Subcutaneous preadipocyte (primary cell): Measurements from ENCODE around the gene RAI1. TPM values are rescaled to one million over a fixed set of nuclear protein-coding genes. Genes with fewer than 3 reads are reported as not detected.

Experiments used
- small RNA-seq: library from RNA; depleted of rRNA; stranded (forward); fragments of <200 nt; gene quantifications from one replicate; pipeline ENCODE3, GENCODE V24; 2012
- total RNA-seq: library from RNA; depleted of rRNA; stranded (reverse); fragments of >200 nt; gene quantifications from 2 replicates; pipeline ENCODE4 v1.2.3, GENCODE V29; 2012

Gene RAI1, protein sequence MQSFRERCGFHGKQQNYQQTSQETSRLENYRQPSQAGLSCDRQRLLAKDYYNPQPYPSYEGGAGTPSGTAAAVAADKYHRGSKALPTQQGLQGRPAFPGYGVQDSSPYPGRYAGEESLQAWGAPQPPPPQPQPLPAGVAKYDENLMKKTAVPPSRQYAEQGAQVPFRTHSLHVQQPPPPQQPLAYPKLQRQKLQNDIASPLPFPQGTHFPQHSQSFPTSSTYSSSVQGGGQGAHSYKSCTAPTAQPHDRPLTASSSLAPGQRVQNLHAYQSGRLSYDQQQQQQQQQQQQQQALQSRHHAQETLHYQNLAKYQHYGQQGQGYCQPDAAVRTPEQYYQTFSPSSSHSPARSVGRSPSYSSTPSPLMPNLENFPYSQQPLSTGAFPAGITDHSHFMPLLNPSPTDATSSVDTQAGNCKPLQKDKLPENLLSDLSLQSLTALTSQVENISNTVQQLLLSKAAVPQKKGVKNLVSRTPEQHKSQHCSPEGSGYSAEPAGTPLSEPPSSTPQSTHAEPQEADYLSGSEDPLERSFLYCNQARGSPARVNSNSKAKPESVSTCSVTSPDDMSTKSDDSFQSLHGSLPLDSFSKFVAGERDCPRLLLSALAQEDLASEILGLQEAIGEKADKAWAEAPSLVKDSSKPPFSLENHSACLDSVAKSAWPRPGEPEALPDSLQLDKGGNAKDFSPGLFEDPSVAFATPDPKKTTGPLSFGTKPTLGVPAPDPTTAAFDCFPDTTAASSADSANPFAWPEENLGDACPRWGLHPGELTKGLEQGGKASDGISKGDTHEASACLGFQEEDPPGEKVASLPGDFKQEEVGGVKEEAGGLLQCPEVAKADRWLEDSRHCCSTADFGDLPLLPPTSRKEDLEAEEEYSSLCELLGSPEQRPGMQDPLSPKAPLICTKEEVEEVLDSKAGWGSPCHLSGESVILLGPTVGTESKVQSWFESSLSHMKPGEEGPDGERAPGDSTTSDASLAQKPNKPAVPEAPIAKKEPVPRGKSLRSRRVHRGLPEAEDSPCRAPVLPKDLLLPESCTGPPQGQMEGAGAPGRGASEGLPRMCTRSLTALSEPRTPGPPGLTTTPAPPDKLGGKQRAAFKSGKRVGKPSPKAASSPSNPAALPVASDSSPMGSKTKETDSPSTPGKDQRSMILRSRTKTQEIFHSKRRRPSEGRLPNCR (N-terminal part only)
- 5.9 and 9.4 TPM in 2 replicates for total RNA-seq

DNA sequence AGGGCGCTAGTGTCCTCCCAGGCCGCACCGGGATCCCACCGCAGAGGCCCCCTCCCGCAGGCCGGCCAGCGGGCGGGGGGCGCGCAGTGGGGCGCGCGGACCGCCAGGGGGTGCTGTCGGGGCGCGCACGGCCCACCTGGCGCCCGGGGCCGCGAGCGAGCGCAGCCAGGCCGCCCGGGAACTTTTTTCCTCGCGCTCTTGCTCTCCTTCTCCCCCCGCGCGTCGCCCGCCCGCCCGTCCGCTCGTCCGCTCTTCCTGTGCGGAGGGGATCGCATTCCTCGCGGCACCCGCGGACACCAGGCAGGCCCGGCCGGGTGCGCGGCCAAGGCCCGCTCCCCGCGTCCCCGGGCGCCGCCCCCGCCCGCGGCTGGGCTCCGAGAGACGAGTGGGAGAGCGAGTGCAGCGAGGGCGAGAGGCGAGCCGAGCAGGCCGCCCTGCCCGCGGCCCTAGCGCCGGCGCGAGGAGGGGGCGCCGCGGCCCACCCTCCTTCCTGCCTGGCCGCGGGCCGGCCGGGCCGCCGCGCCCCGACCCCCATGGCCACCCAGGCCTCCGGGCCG is at the start of gene RAI1:
RAI1 (plus strand) TSS at position 272 of the 557 bp plus-strand sequence. CDS start 111,491 bp downstream, outside the sequence.

DNA sequence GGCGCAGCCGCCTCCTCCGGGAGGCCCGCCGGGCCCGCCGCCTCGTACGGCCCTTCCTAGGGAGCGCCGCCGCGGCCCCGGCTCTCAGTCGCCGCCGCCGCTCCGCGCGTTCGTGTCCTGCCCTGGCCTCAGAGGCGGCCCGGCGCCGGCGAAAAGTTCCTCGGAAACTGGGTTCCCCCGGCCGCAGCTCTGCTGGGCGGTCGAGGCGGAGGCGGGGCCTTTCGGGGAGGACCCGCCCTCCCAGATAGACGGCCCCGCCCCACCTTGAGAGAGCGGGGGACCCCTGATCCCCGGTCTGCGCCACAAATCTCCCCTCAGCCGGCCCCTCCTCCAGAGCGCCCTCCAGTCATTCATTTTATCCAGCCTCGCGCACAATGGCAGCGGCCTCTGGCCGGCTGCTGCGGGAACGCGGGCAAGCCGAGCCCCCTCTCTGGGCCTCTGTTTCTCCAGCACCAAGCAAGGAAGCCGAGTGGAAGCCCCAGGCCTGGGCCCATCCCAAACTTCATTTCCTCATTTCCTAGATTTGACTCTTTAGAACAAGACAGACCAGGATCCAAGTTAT is 155.6 kb downstream of the RAI1 start, which contains the start of gene SREBF1:
SREBF1 (minus strand) TSS at position 169 of the 562 bp plus-strand sequence. CDS start 169 bp downstream, outside the sequence.

Small RNA genes lying within 50 kb of the gene (small RNA-seq; reads per million reads assigned to genes)
- gene MIR33B (14.2 reads per million, percentile 96 among the genes with 10 or more reads in this experiment), gene MIR6777 (0.22 reads per million), gene RF02177 (not detected), gene RF02178 (not detected)

Other genes with a start within 250 kb of the RAI1 start
- 10.3 and 16.0 TPM in 2 replicates for gene MED9, start 204.5 kb upstream of the RAI1 start, total RNA-seq
- 2.5 and 17.6 TPM in 2 replicates for gene RASD1, start 185.1 kb upstream of the RAI1 start, total RNA-seq
- gene PEMT, start 89.8 kb upstream of the RAI1 start, total RNA-seq, result 42.2 and 50.3 TPM in 2 replicates
- 104 and 124 TPM in 2 replicates for gene SREBF1, start 155.5 kb downstream of the RAI1 start, total RNA-seq